Measurements from ENCODE around the gene OR4K2.
"Not testable (repeated sequence)": the region's sequence is repeated elsewhere in the genome, so short reads cannot be mapped to it uniquely, and the experiment has no call there.

The OR4K2 gene, protein sequence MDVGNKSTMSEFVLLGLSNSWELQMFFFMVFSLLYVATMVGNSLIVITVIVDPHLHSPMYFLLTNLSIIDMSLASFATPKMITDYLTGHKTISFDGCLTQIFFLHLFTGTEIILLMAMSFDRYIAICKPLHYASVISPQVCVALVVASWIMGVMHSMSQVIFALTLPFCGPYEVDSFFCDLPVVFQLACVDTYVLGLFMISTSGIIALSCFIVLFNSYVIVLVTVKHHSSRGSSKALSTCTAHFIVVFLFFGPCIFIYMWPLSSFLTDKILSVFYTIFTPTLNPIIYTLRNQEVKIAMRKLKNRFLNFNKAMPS

DNA sequence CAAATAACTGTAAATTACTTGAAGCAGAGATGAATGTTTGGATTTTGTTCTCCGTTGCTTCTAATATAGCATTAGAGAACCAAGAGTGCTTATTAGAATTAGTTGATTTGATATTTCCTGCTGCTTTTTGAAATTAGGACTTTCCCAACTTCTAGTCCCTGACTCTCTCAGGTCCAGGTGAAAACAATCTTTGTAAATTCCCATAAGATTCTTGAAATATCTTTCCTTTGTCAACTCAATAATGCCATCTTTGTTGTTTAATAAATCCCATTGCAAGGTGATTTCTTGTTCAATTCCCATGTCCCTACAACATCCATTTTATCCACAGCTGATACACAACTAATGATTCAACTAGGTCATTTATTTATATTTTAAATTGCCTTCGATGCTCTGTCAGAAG lies at the start of gene OR4K2:
OR4K2 (plus strand) TSS at position 301 of the 400 bp plus-strand sequence. CDS start 1,126 bp downstream, outside the sequence.
- DNase-seq, result no peak

DNA sequence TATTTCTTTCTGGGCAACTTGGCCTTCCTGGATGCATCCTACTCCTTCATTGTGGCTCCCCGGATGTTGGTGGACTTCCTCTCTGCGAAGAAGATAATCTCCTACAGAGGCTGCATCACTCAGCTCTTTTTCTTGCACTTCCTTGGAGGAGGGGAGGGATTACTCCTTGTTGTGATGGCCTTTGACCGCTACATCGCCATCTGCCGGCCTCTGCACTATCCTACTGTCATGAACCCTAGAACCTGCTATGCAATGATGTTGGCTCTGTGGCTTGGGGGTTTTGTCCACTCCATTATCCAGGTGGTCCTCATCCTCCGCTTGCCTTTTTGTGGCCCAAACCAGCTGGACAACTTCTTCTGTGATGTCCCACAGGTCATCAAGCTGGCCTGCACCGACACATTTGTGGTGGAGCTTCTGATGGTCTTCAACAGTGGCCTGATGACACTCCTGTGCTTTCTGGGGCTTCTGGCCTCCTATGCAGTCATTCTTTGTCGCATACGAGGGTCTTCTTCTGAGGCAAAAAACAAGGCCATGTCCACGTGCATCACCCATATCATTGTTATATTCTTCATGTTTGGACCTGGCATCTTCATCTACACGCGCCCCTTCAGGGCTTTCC lies 47.2 kb upstream of the OR4K2 start:
- DNase-seq, result not testable (repeated sequence)

DNA sequence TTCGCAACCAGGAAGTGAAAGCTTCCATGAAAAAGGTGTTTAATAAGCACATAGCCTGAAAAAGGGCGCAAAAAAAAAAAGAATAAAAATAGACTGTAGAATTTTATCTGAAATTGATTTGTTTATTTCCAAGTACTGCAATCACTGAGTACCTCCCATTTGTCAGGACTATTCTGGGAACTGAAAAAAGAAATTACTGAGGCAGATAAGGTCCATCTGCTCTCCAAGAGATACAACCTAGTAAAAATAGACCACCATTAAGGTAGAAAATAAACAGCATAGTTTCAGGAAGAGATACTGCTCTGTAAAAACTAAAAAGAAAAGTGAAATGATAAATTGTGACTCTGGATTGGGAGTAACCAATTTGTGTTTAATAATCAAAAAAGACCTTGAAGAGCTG lies 46.6 kb upstream of the OR4K2 start:
- no peak for DNase-seq

DNA sequence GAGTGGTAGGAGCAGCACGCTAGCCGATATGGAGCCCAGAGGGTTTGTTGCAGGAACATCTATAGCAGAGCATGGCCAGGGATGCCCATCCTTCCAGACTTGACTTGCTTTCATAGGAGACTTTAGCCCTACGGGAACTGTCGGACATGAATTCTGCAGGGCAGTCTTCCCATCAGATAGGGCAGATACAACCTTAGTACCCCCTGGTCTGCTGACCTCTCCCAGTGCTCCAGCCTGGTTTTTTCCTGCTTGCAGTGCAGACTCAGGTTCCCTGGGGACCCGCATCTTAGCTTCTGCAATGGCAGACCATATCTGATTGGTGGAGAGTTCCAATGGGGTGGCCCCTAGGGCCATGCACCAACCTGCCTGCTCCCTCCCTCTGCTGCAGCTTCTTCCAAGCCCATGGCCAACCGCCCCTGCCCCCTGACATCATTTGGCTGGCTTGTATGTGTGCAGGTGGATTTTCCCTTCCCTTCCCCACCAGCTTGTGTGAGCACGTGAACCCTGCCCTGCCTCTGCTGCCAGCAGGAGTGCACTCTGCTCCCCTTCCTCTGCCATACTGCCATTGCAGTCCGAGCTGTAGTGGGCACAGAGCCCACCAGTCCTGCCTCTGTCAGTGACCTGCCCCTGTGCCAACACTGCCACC lies 40.6 kb upstream of the OR4K2 start:
- DNase-seq, result not testable (repeated sequence)

DNA sequence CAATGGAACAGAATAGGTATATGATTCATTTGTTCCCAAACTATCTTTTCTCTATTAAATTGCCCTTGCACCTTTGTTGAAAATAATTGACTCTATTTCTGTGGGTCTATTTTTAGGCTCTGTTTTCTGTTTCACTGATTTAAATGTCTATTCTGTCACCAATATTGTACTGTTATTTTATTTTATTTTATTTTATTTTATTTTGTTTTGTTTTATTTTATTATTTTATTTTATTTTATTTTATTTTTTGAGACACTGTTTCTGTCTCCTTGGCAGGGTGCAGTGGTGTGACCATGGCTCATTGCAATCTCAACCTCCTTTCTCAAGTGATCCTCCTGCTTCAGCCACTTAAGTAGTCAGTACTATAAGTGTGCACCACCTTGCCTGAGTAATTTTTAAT lies 36.5 kb upstream of the OR4K2 start:
- DNase-seq, result no peak

DNA sequence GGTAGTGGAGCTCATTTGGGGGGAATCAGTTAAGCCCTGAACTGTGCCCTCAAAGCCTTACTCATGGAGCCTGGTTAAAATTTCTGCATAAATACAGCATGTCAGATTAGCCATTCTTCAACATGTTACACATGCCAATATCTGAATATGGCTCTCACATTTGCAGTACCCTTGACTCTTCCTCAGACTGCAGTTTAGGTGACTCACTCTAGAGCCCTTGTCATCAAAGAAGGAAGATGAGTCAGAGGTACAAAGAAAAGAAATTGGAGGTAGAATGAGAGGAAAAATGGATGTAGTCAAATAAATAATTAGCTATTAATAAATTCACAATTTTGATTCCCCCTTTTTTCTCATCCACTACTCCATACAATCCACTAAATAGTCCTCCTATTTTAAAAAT lies 23.6 kb upstream of the OR4K2 start:
- no peak for DNase-seq

DNA sequence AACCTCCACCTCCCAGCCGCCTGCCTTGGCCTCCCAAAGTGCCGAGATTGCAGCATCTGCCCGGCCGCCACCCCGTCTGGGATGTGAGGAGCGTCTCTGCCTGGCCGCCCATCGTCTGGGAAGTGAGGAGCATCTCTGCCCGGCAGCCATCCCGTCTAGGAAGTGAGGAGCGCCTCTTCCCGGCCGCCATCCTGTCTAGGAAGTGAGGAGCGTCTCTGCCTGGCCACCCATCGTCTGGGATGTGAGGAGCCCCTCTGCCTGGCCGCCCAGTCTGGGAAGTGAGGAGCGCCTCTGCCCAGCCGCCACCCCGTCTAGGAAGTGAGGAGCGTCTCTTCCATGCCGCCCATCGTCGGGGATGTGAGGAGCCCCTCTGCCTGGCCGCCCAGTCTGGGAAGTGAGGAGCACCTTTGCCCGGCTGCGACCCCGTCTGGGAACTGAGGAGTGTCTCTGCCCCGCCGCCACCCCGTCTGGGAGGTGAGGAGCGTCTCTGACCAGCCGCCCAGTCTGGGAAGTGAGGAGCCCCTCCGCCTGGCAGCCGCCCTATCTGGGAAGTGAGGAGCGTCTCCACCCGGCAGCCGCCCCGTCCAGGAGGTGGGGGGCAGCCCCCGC lies 8.8 kb upstream of the OR4K2 start:
- not testable (repeated sequence) for DNase-seq

DNA sequence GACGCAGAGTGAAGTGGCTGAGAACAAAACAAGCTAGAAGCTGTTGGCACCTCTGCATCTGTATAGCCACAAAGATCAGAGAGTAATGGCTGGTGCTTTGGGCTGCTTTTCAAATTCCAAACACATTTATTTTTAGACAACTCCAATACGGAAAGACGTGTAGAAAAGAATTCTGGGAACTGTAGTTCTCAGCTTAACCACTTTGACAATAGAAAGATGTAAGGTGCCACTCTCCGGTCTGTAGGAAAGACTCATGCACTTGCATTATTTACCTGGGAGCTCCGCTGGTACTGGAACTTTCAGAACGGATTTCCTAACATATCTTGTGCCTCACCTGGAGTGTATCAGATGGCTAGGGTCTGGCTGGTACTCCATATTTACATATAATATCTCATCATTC lies 1.8 kb upstream of the OR4K2 start:
- no peak for DNase-seq

DNA sequence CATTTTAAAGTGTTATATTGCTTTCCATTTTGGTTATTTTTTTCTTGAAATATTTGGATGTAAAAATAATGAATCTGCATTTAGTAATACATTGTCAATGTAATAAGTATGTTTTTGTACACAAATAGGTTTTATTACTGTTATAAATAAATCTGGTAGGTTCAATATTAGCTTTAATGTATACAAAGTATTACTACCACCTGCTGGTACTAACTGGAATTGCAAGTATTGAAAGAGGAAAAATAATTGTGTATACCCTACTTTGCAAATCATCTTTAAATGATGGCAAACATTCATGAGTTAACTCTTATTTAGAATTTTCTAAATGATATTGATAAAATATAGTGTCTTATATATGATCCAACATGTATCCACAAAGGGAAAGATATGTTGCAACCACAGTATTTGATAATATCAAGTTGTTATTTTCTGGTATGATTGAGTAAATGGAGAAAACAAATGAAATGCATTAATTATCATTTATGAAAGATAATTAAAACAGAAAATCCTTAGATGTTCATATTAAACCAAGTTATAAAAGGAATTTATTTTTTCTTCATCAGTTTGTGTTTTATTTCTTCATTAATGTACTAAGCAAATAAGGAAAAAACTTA lies 3.2 kb downstream of the OR4K2 start:
- DNase-seq, result peak; percentile 10

DNA sequence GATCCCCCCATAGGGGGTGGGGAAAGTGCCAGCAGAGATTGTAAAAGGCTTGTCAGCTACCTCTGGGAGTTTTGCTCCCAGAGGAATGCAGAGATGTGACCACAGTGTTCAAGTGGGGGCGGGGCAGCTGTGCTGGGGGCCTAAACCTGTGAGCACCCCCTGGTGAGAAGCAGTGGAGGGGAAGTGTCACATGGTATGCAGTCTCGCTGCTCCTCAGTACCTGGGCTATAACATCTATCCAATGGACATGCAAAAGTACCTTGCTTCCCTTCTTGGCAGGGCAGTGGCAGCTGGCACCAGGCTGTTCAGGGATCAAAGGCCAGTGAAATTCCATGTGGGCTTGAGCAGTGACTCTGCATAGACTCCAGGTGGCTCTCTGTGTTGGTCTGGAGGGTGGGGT lies 20.3 kb downstream of the OR4K2 start:
- no peak for DNase-seq

DNA sequence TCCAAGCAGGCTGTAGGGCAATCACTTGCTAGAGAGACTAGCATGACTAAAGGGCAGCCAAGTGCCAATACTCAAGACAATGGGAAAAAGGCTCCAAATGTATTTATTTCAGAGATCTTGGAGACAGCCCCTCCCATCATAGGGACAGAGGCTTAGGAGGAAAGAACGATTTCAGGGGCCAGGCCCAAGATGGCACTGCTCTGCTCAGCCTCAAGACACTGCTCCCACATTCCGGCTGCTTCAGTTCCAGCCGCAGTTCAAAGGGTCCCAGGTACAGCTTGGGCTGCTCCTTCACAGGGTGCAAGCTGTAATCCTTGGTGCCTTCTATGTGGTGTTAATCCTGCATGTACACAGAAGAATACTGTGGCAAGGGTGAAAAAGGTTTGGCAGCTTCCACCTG lies 26.1 kb downstream of the OR4K2 start:
- DNase-seq, result no peak

DNA sequence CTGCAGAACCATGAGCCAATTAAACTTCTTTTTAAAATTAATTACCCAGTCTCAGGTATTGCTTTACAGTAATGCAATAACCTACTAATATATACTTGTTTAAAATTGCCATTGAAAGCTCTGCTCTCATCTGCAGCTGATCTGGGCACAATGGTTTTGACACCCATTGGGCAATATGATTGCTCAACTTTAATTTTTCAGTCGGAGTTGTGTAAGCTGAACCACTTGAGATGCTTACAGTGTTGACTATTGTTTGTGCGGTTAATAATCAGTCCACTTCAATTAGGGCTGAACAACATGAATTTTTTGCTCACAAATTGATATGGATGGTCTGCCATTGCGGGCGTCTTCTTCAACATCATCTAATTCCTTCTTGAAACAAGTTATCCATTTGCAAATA lies 27.5 kb downstream of the OR4K2 start:
- no peak for DNase-seq

DNA sequence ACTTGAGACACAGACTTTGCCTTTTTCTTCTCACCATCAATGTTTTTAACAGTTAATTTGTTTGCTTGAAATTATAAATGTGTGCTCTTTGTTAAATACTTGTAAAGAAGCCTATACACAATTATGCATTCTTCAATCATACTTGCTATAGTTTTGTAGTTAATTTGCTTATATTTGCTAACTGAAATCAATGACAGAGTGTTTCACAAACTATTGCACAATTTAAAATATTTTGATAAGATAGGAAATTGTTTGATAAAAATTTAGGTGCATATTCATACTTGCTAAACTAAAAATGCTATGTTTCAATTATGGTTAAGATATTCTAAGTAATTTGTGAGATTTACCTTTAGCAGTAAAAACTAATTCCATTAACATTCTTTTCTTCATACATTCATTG lies 31.7 kb downstream of the OR4K2 start:
- DNase-seq, result no peak

DNA sequence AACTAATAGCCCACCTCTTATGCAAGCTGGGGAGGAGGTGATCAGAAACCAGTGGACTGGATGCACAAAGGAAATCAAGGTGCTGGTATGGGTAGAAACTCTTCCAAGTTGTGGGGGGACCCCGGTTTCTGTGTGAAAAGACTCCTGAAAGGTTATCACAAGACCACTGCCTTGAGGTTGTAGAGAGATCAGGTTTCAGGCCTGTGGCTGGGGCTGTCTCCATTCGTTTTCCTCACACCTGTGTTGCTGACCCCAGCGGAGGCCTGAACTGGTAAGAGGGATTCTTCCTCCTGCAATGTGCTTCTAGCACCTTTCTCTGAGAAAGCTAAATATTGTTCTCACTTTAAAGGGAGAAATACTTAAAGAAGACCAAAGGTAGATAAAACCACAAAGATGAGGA lies 36.2 kb downstream of the OR4K2 start:
- DNase-seq, result no peak

DNA sequence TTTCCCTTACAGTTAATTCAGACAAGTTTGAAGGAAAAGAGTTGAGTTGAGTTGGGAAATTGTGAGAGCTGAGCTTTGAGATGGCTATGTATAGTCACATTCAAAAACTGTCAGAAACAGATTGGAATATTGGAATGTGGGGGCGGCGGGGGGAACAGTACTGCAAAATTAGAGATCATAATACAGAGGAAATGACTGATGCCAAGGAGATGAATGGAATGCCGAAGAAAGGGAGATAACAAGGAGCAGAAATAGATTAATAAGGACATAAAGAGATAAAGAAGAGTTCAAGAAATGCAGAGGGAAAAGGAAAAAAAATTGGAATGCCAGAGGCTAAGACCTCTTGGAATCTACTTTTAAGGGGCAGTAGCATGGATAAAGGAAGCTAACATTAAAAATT lies 42.3 kb downstream of the OR4K2 start:
- DNase-seq, result no peak

DNA sequence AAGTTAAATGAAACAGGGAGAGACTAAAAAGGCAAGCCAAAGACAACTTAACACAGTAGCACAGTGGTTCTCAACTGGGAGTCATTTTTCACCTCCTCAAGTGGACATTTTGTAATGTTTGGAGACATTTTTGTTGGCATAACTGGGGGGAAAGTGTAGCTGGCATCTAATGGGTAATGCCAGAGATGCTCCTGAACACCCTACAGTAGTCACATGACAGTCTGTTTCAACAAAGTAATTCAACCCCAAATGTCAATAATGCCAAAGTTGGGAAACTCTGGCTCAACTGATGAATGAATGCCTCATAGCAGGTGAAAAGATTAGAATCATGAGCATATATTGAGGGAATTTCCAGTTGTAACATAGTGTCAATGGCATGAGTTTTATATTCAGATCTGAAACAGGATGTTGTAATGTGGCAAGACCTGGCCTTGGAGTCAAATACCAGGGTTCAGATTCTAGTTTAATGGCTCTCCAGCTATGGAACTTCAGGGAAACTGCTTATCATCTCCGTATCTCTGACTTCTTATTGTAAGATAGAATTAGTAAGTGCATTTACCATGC lies 43.1 kb downstream of the OR4K2 start:
- DNase-seq, result no peak

DNA sequence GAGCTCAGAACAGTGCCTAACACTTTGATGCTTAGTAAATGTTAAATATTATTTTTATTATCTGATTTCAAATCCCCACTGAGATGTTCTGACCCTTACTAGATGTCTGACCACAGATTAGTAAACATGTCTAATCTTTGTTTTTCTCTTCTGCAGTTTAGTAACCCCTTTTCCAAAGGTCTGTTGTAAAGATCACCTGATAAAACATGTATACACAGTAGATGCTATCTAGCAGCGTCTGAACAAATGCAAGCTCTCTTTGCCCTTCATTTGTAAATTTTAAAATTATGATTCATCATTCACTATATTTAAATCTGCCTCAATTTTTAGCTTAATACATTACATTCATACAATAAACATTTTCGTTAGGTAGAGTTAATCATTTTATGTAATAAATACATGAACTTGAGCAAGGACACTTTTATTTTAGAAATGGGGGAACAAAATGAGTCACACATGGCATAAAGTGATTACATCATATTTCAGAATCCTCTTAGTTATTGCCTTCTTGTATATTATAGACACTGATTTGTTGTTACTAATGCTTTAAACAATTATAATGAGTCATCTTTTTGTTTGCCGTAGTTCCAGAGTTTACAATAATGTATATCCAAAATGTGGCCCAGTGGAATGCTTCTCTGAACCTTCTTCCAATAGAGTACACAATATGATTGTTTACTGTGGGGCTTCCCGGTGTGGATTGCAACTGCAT lies 43.8 kb downstream of the OR4K2 start:
- no peak for DNase-seq

DNA sequence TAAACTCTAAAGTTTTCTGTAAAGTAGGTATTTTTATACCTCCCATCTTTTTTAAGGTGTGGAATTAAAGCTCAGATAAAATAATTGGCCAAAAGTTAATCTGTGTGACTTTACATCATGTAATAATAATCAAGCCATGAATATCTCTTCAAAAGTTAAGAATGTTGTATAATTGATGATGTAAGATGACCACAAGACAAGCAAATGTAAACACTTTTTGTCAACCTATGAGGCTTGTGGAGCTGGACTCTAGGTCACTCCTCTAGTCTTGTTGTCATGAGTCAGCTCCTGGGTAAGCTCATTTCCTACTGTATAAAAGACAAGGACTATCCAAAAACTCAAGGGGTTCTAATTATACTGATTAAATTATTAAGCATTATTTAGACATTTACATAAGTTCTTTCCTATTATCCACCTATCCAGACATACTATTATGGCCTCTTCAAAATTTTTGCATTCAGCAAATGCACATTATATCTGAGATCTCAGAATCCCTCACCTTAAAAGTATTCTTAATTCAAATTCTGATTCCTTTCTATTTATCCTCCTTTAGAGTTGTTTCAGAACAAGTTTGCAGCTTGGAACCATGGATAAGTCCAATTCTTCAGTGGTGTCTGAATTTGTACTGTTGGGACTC lies 45.2 kb downstream of the OR4K2 start, which contains the start of gene OR4K5:
OR4K5 (plus strand) TSS at position 587 of the 637 bp plus-strand sequence; CDS start at position 587, 0 bp downstream.
- DNase-seq, result no peak

DNA sequence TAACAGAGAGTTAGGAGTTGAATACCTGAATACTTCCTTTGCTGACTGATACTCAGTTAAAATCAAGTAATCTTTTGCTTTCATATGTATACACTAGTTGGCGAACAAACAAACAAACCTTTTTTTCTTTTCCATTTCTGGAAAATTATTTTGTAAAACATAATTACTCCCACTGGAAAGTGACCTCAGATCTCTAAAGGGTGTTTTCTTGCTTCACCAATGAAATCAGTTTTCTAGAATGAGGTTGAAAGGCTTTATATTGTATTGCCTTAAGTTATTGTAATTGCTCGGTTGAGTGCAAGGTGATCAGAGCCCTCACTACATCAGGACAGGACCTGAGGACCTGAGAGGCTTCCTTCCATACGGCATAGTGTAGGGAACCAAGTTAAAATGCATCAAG lies 55.7 kb downstream of the OR4K2 start, which contains the start of gene OR4K1:
OR4K1 (plus strand) TSS at position 301 of the 400 bp plus-strand sequence. CDS start 4,750 bp downstream, outside the sequence.
- no peak for DNase-seq

Measured in CD4-positive, alpha-beta T cell treated with Interleukin-12 subunit alpha and Interleukin-12 subunit beta, for 1 hour (primary cell).